SIG-M5 treated with dmso at 0.1 percent for 504 hours (cell line): ENCODE results near the gene MCF2L2.

Source experiments
- DNase-seq: peaks from one replicate; lab custom pipeline; 2025; ENCODE audit not compliant: unreplicated experiment; lab: John Stamatoyannopoulos, UW

Gene MCF2L2

GRCh38 chr3:183149915-183150750 lies 278.3 kb downstream of the MCF2L2 start:
- DNase-seq = no peak

- DNase-seq = no peak
Measured at GRCh38 chr3:183148056-183148455, 280.4 kb downstream of the MCF2L2 start.

DNA sequence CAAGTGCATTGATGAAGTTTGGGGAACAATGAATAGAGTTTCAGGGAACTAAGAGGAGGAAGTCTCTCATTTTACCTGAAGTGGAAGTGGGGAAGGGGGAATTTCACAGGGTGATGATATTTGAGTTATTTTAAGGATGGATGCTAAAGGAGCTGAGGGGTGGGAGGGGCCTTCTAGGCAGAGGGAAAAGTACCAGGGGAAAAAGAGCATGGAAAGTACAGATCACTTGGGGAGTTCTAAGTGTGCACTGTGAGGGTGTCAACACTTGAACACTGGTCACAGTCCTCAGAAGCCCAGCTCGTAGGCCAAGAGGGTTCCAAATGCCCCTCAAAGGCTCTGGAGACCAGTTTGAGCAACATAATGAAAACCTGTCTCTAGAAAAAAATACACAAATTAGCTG lies 284.1 kb downstream of the MCF2L2 start:
- no peak for DNase-seq

DNA sequence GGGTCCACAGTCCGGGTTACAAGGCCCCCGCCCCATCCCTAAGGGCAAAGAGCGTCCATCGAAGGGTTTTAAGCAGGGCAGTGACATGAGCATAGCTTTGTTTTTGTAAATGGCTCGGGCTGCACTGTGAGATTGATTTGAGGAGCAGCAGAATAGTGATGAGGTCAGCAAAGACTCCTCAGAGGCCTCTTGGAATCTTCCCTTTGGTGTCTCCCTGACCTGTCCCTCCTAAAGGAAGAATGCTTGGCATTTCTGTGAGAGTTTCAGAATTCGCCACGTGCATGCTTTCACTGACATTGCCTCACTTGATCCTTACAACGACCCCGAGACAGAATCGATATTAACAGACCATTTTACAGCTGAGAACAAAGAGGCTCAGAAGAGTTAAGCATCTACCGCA lies 286.2 kb downstream of the MCF2L2 start:
- no peak for DNase-seq

DNA sequence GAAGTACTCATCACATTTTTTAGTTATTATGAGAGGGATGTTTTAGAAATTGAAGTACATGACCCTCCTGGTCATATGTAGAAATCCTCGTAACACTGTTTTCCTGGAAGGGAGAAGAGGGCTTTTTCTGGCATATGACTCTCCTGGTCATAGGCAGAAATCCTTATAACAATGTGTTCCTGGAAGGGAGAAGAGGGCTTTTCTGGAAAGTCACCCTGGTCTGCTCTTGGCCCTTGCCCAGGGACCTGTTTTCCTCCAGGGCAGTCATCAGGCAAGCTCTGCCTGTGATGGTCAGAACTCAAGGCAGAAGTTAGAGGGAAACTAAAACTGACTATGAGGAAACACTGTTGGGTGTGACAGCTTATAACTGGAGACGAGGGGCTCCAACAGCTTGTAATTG lies 293.6 kb downstream of the MCF2L2 start:
- DNase-seq = no peak

DNA sequence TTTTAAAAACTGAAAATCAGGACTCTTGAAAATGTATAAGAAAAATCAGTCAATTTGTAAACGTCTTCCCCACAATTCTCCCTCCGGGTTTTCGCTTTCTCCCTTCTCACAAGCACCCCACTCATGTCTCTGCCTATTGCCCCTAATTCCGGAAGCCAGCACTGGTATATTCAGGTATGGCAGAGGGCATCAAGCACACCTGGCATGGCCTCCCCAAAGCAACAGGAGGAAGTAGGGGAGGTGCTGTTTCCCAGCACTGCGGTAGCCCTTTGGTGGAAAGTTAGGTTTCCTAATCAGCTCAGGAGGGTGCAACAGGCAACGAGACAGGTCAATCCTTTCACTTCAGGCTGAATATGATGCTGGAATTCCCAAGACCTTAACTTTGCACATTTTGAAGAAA lies 296.0 kb downstream of the MCF2L2 start:
- DNase-seq = no peak

DNA sequence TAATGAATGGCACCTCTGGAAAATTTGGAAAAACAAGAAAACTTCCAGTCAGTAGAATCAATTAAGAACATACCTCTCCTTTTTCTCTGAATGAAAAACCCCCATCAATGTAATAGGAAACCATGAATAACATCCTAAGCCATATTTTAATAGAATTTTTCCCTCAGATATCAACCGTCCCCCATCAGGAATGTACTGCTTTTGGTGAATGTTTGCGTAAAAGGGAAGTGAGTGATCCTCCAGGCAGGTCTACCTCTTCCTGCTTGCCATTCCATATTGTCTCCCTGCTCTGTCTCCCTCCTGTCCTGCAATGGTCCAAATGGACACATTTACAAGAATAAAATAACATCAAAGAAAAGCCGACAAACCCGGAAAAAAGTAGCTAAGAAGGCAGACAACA lies 296.7 kb downstream of the MCF2L2 start:
- DNase-seq = no peak

GRCh38 chr3:183131186-183131725 lies 297.2 kb downstream of the MCF2L2 start:
- DNase-seq = no peak

GRCh38 chr3:183129243-183129642 lies 299.2 kb downstream of the MCF2L2 start:
- no peak for DNase-seq

- no peak for DNase-seq
Measured at GRCh38 chr3:183128709-183129108, 299.7 kb downstream of the MCF2L2 start.
